Measurements from ENCODE around the gene SLC22A15.
"Not testable (repeated sequence)": the region's sequence is repeated elsewhere in the genome, so short reads cannot be mapped to it uniquely, and the experiment has no call there.

DNA sequence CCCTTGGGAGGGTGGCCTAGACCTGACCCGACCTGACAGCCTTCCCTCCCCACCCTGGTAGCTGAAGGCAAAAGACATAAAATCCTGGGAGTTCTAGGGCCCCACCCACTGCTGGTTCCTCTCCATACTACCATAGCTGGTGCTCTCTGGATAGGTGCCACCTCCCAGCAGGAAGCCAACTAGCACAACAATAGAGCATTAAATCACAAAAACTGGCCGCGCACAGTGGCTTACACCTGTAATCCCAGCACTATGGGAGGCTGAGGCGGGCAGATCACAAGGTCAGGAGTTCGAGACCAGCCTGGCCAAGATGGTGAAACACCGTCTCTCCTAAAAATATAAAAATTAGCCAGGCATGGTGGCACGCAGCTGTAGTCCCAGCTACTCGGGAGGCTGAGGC lies 70.6 kb downstream of the SLC22A15 start:
- not testable (repeated sequence) for TF ChIP-seq POLR2AphosphoS5 (IDR thresholded peaks at IDR 0.05; ENCODE audit: borderline replicate concordance, low read depth, low read length); EZH2 (IDR thresholded peaks at IDR 0.05)
